ENCODE measurements around the gene ZC3H7A. TPM values are rescaled to one million over a fixed set of nuclear protein-coding genes. Genes with fewer than 3 reads are reported as not detected.

The ZC3H7A gene
- total and polyA plus RNA-seq, 2 of the 8 experiments (the other 6 are each of a cell fraction or from before 2014, with no cell fraction given): 32.0 to 55.9 TPM

DNA sequence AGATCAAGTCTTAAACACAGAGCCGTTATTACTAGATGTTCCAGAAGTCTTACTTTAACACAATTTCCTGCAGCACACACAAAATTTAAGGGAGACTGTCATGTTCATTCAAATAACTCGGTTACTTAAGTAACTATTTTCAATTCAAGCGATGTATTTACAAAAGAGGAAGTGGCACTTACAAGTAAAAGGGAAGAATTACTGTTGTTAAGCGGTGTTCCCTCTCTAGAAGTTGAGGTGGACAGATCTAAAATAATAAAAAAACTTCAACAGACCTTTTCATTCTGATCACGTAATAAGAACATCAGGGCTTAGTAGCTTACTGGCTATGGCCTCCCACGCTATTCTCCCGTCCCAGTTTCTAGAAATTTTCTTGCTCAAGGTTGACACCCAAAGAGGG, 28.2 kb downstream of the ZC3H7A start (continued):
- TF ChIP-seq, protein P1, sequence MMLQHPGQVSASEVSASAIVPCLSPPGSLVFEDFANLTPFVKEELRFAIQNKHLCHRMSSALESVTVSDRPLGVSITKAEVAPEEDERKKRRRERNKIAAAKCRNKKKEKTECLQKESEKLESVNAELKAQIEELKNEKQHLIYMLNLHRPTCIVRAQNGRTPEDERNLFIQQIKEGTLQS (IDR thresholded peaks at IDR 0.05; ENCODE audit: insufficient read depth, low read depth, low read length): no peak
- TF ChIP-seq SIRT6 (IDR thresholded peaks at IDR 0.05; ENCODE audit: low read length) (no peak), RBBP5 (IDR thresholded peaks at IDR 0.05; ENCODE audit: borderline replicate concordance, low read depth, low read length) (no peak), HDAC6 (IDR thresholded peaks at IDR 0.05; ENCODE audit: low read depth, low read length) (no peak)
